Measurements from ENCODE around the gene TSPAN4. TPM values are rescaled to one million over a fixed set of nuclear protein-coding genes. Genes with fewer than 3 reads are reported as not detected.
A peak's percentile ranks its signal among the peaks of the same experiment; 100 is the strongest.

The TSPAN4 gene
- total RNA-seq, 1 experiment from 2014 or later: 50.3 TPM

DNA sequence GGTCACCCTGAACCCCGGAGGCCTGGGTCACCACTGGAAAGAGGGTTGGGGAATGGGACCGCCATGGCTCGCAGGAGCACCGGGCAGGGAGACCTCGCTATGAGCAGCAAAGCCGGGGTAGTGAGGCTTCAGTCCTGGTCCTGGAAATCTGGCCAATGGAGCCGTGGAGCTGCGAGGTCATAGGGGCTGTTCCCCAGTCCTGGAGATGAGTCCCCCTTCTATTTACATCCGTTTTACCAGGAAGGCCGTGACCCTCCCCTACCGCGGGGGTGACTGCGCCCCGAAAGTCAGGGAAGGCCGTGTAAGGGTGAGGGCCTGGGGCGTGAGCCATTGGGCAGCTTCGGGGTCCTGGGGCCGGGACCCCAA lies 38.1 kb upstream of the TSPAN4 start:
- Histone ChIP-seq H2AFZ (ENCODE audit: low read depth, low read length, poor library complexity, severe bottlenecking) (no peak overlapping the region), H3K79me2 (ENCODE audit: insufficient read depth, low read length) (peaks cover 30% of the 10 kb centered on the region), H3K27me3 (ENCODE audit: insufficient read depth, low read length) (no peaks in the 10 kb centered on the region), H3K4me3 (replicated peaks in 1 of 2; ENCODE audit: low read depth in 1 of 2, low read length in 2 of 2) (peak overlapping the region; percentile 66 to 72), H3K4me1 (ENCODE audit: control insufficient read depth in 1 of 2, insufficient read depth in 2 of 2, low read length in 2 of 2) (peaks cover 22 to 32% of the 10 kb centered on the region in 2 experiments), H3K9me3 (ENCODE audit: control insufficient read depth in 1 of 2, insufficient read depth in 1 of 2, low read depth in 1 of 2, low read length in 2 of 2) (no peaks in the 10 kb centered on the region), H3K9me2 (ENCODE audit: insufficient read depth) (no peaks in the 10 kb centered on the region), H3K27ac (ENCODE audit: low read depth, low read length) (peak overlapping the region; percentile 93), H3K4me2 (ENCODE audit: low read length) (peak overlapping the region; percentile 87), H3K9ac (ENCODE audit: low read length) (peak overlapping the region; percentile 83), H4K20me1 (ENCODE audit: insufficient read depth) (no peaks in the 10 kb centered on the region), H3K36me3 (ENCODE audit: control insufficient read depth in 1 of 2, insufficient read depth in 2 of 2, low read length in 2 of 2) (peaks cover 0 to 9% of the 10 kb centered on the region in 2 experiments; a peak in 1 of 4 replicates)
- DNase-seq (ENCODE audit: low read depth, low spot score) (no peak), ATAC-seq (no peak)
- ChIA-PET RAD21 (ENCODE audit: low non-redundant PET in 1 of 2, low total read pairs in 2 of 2, uncharacterized antibody in 2 of 2, unreplicated experiment in 2 of 2) (no interaction called here), POLR2A (interaction anchor here (1.5 kb wide), 1 partner anchor 30 kb away, joined by 3 read pairs; no protein-coding TSS in a partner anchor), CTCF (no interaction called here)
- intact Hi-C loops (cut with micrococcal nuclease): no loop called here
- BruUV-seq (replicated peaks): no TSS peak
- TF ChIP-seq ZFX (IDR thresholded peaks at IDR 0.05) (no peak), ATF3 (IDR thresholded peaks at IDR 0.05) (no peak), POLR2AphosphoS5 (IDR thresholded peaks at IDR 0.05; ENCODE audit: low read depth, low read length) (no peak), SIN3A (IDR thresholded peaks at IDR 0.05; ENCODE audit: low read depth) (no peak), JUND (IDR thresholded peaks at IDR 0.05) (no peak), EGR1 (IDR thresholded peaks at IDR 0.05; ENCODE audit: low read depth) (no peak), SRF (IDR thresholded peaks at IDR 0.05; ENCODE audit: low read depth) (no peak), EZH2phosphoT487 (IDR thresholded peaks at IDR 0.05; ENCODE audit: borderline replicate concordance) (no peak), RAD21 (IDR thresholded peaks at IDR 0.05; ENCODE audit: low read depth) (no peak)
- TF ChIP-seq, protein P1, sequence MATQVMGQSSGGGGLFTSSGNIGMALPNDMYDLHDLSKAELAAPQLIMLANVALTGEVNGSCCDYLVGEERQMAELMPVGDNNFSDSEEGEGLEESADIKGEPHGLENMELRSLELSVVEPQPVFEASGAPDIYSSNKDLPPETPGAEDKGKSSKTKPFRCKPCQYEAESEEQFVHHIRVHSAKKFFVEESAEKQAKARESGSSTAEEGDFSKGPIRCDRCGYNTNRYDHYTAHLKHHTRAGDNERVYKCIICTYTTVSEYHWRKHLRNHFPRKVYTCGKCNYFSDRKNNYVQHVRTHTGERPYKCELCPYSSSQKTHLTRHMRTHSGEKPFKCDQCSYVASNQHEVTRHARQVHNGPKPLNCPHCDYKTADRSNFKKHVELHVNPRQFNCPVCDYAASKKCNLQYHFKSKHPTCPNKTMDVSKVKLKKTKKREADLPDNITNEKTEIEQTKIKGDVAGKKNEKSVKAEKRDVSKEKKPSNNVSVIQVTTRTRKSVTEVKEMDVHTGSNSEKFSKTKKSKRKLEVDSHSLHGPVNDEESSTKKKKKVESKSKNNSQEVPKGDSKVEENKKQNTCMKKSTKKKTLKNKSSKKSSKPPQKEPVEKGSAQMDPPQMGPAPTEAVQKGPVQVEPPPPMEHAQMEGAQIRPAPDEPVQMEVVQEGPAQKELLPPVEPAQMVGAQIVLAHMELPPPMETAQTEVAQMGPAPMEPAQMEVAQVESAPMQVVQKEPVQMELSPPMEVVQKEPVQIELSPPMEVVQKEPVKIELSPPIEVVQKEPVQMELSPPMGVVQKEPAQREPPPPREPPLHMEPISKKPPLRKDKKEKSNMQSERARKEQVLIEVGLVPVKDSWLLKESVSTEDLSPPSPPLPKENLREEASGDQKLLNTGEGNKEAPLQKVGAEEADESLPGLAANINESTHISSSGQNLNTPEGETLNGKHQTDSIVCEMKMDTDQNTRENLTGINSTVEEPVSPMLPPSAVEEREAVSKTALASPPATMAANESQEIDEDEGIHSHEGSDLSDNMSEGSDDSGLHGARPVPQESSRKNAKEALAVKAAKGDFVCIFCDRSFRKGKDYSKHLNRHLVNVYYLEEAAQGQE (IDR thresholded peaks at IDR 0.05; ENCODE audit: low read depth): no peak
- TF ChIP-seq, protein P2, sequence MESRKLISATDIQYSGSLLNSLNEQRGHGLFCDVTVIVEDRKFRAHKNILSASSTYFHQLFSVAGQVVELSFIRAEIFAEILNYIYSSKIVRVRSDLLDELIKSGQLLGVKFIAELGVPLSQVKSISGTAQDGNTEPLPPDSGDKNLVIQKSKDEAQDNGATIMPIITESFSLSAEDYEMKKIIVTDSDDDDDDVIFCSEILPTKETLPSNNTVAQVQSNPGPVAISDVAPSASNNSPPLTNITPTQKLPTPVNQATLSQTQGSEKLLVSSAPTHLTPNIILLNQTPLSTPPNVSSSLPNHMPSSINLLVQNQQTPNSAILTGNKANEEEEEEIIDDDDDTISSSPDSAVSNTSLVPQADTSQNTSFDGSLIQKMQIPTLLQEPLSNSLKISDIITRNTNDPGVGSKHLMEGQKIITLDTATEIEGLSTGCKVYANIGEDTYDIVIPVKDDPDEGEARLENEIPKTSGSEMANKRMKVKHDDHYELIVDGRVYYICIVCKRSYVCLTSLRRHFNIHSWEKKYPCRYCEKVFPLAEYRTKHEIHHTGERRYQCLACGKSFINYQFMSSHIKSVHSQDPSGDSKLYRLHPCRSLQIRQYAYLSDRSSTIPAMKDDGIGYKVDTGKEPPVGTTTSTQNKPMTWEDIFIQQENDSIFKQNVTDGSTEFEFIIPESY (IDR thresholded peaks at IDR 0.05; ENCODE audit: extremely low read depth, insufficient replicate concordance, low read length): no peak
- TF ChIP-seq, protein P3, sequence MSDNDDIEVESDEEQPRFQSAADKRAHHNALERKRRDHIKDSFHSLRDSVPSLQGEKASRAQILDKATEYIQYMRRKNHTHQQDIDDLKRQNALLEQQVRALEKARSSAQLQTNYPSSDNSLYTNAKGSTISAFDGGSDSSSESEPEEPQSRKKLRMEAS (IDR thresholded peaks at IDR 0.05): no peak

All from HCT116 (cell line).